HG03432 (cell line): ENCODE data around the gene CKMT2.

ENCODE experiments used
- ATAC-seq: cut with Tn5 transposase; IDR thresholded peaks from one replicate; pipeline ENCODE4 v1.9.1; 2021; ENCODE audit warnings: mild to moderate bottlenecking, moderate library complexity; ENCODE audit not compliant: unreplicated experiment

The CKMT2 gene

GRCh38 chr5:81214848-81215247 lies 18.3 kb upstream of the CKMT2 start:
- no peak for ATAC-seq

GRCh38 chr5:81216152-81216551 lies 17.0 kb upstream of the CKMT2 start:
- ATAC-seq, result no peak

GRCh38 chr5:81219389-81219788 lies 13.7 kb upstream of the CKMT2 start:
- ATAC-seq, result no peak

GRCh38 chr5:81222285-81222684 lies 10.8 kb upstream of the CKMT2 start:
- no peak for ATAC-seq

- ATAC-seq, result no peak
Observed at GRCh38 chr5:81225463-81225862, 7.7 kb upstream of the CKMT2 start.

- no peak for ATAC-seq
Observed at GRCh38 chr5:81226286-81226685, 6.8 kb upstream of the CKMT2 start.

GRCh38 chr5:81226949-81227348 lies 6.2 kb upstream of the CKMT2 start:
- no peak for ATAC-seq

GRCh38 chr5:81228084-81228483 lies 5.0 kb upstream of the CKMT2 start:
- no peak for ATAC-seq

GRCh38 chr5:81230416-81230815 lies 2.7 kb upstream of the CKMT2 start:
- ATAC-seq, result no peak

- no peak for ATAC-seq
Observed at GRCh38 chr5:81232464-81233079, 550 bp upstream of the CKMT2 start.

- ATAC-seq, result no peak
Observed at GRCh38 chr5:81234299-81234698, 1.2 kb downstream of the CKMT2 start.

GRCh38 chr5:81234801-81235200 lies 1.7 kb downstream of the CKMT2 start:
- ATAC-seq, result no peak

- ATAC-seq, result no peak
Observed at GRCh38 chr5:81235287-81236072, 2.4 kb downstream of the CKMT2 start.

- no peak for ATAC-seq
Observed at GRCh38 chr5:81238460-81238859, 5.3 kb downstream of the CKMT2 start.

GRCh38 chr5:81239613-81240012 lies 6.5 kb downstream of the CKMT2 start:
- ATAC-seq, result no peak

GRCh38 chr5:81241001-81241400 lies 7.9 kb downstream of the CKMT2 start:
- ATAC-seq, result no peak

GRCh38 chr5:81241961-81242648 lies 9.0 kb downstream of the CKMT2 start:
- ATAC-seq, result no peak

GRCh38 chr5:81242906-81243436 lies 9.8 kb downstream of the CKMT2 start:
- ATAC-seq, result no peak

- no peak for ATAC-seq
Observed at GRCh38 chr5:81244451-81244850, 11.3 kb downstream of the CKMT2 start.

- no peak for ATAC-seq
Observed at GRCh38 chr5:81245871-81246235, 12.7 kb downstream of the CKMT2 start.

GRCh38 chr5:81246697-81247096 lies 13.6 kb downstream of the CKMT2 start:
- ATAC-seq, result no peak

GRCh38 chr5:81247441-81247972 lies 14.4 kb downstream of the CKMT2 start:
- no peak for ATAC-seq
